MM.1S (cell line): ENCODE data around the gene PCED1B.

Experiments used
- DNase-seq: peaks from one replicate; pipeline ENCODE4 v3.0.0-alpha.2; 2015
- H2AFZ ChIP-seq: fragments of 300-600 bp; sonication (generic); 2 replicates; pipeline ENCODE4 v1.6.0; 2016; ENCODE audit warnings: antibody characterized with exemption, low read length
- H3F3A ChIP-seq: fragments of 300-600 bp; sonication (generic); 2 replicates; pipeline ENCODE4 v1.6.1; 2016; ENCODE audit warnings: mild to moderate bottlenecking, antibody characterized with exemption, low read length, moderate library complexity, mixed read lengths; ENCODE audit not compliant: insufficient read depth
- H3K27ac ChIP-seq: fragments of 300-600 bp; sonication (generic); 2 replicates; pipeline ENCODE4 v1.5.1; 2016; ENCODE audit warnings: mild to moderate bottlenecking, low read length
- H3K27me3 ChIP-seq: fragments of 300-600 bp; sonication (generic); replicated peaks from 2 replicates; pipeline ENCODE4 v1.6.0; 2016; ENCODE audit warnings: low read length; ENCODE audit not compliant: insufficient read depth
- H3K36me3 ChIP-seq: fragments of 300-600 bp; sonication (generic); replicated peaks from 2 replicates; pipeline ENCODE4 v1.6.1; 2016; ENCODE audit warnings: mild to moderate bottlenecking, low read length, mixed read lengths; ENCODE audit not compliant: insufficient read depth
- H3K4me1 ChIP-seq: fragments of 300-600 bp; sonication (generic); 2 replicates; pipeline ENCODE4 v1.6.1; 2016; ENCODE audit warnings: low read length, mixed read lengths
- H3K4me2 ChIP-seq: fragments of 300-600 bp; sonication (generic); 2 replicates; pipeline ENCODE4 v1.6.0; 2016; ENCODE audit warnings: low read depth, low read length
- H3K4me3 ChIP-seq: fragments of 300-600 bp; sonication (generic); 2 replicates; pipeline ENCODE4 v1.5.1; 2016; ENCODE audit warnings: low read length, mixed read lengths
- H3K79me2 ChIP-seq: fragments of 300-600 bp; sonication (generic); 2 replicates; pipeline ENCODE4 v1.6.1; 2016; ENCODE audit warnings: mixed run types, low read length, mixed read lengths
- H3K9ac ChIP-seq: fragments of 300-600 bp; sonication (generic); 2 replicates; pipeline ENCODE4 v1.6.1; 2016; ENCODE audit warnings: low read length, mixed read lengths
- H3K9me2 ChIP-seq: fragments of 300-600 bp; sonication (generic); replicated peaks from 2 replicates; pipeline ENCODE4 v1.6.1; 2016; ENCODE audit warnings: mild to moderate bottlenecking, low read length, mixed read lengths; ENCODE audit not compliant: insufficient read depth
- H3K9me3 ChIP-seq: fragments of 300-600 bp; sonication (generic); replicated peaks from 2 replicates; pipeline ENCODE4 v1.6.1; 2016; ENCODE audit warnings: mild to moderate bottlenecking, low read length, mixed read lengths; ENCODE audit not compliant: insufficient read depth
- H4K20me1 ChIP-seq: fragments of 300-600 bp; sonication (generic); 2 replicates; pipeline ENCODE4 v1.6.1; 2016; ENCODE audit warnings: mild to moderate bottlenecking, low read length, moderate library complexity, mixed read lengths; ENCODE audit not compliant: insufficient read depth
- EZH2 ChIP-seq: fragments of 300-600 bp; sonication (generic); optimal IDR thresholded peaks from 2 replicates; pipeline ENCODE3; 2017; ENCODE audit warnings: low read depth, mild to moderate bottlenecking, antibody characterized with exemption, low read length, mixed read lengths
- EZH2phosphoT487 ChIP-seq: fragments of 300-600 bp; sonication (generic); IDR thresholded peaks from 2 replicates; pipeline ENCODE4 v1.6.1; 2018; ENCODE audit warnings: antibody characterized with exemption, low read length
- TF ChIP-seq, protein P1 (sequence below): fragments of 300-600 bp; sonication (generic); IDR thresholded peaks from 2 replicates; pipeline ENCODE4 v1.5.1; 2016; ENCODE audit warnings: antibody characterized with exemption, low read length, mixed read lengths

Gene PCED1B

DNA sequence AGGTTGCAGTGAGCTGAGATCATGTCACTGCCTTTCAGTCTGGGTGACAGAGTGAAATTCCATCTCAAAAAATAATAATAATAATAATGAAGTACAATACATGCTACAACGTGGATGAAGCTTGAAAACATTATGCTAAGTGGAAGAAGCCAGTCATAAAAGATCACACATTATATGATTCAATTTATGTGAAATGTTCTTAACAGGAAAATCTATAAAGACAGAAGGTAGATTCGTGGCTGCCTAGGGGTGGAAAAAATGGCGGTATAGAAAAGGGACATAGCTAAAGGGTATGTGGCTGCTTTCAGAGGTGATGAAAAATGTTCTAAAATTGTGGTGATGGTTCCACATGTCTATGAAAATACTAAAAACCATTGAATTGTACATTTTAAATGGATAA is 41.3 kb downstream of the PCED1B start:
- no peaks in the 10 kb centered on the region for H3K9me2 ChIP-seq
- no peak overlapping the region for H3K4me2 ChIP-seq
- no peak overlapping the region for H3K27ac ChIP-seq
- no peak overlapping the region for H2AFZ ChIP-seq
- DNase-seq: no peak
- H3K27me3 ChIP-seq: no peaks in the 10 kb centered on the region
- no peaks in the 10 kb centered on the region for H3K9me3 ChIP-seq
- H3K4me3 ChIP-seq: no peak overlapping the region
- no peaks in the 10 kb centered on the region for H3K4me1 ChIP-seq
- no peaks in the 10 kb centered on the region for H3K79me2 ChIP-seq
- H4K20me1 ChIP-seq: no peaks in the 10 kb centered on the region
- TF ChIP-seq EZH2: no peak
- no peak for TF ChIP-seq EZH2phosphoT487
- TF ChIP-seq, protein P1, sequence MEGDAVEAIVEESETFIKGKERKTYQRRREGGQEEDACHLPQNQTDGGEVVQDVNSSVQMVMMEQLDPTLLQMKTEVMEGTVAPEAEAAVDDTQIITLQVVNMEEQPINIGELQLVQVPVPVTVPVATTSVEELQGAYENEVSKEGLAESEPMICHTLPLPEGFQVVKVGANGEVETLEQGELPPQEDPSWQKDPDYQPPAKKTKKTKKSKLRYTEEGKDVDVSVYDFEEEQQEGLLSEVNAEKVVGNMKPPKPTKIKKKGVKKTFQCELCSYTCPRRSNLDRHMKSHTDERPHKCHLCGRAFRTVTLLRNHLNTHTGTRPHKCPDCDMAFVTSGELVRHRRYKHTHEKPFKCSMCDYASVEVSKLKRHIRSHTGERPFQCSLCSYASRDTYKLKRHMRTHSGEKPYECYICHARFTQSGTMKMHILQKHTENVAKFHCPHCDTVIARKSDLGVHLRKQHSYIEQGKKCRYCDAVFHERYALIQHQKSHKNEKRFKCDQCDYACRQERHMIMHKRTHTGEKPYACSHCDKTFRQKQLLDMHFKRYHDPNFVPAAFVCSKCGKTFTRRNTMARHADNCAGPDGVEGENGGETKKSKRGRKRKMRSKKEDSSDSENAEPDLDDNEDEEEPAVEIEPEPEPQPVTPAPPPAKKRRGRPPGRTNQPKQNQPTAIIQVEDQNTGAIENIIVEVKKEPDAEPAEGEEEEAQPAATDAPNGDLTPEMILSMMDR: no peak
- H3K36me3 ChIP-seq: no peaks in the 10 kb centered on the region
- H3F3A ChIP-seq: no peaks in the 10 kb centered on the region
- no peak overlapping the region for H3K9ac ChIP-seq

DNA sequence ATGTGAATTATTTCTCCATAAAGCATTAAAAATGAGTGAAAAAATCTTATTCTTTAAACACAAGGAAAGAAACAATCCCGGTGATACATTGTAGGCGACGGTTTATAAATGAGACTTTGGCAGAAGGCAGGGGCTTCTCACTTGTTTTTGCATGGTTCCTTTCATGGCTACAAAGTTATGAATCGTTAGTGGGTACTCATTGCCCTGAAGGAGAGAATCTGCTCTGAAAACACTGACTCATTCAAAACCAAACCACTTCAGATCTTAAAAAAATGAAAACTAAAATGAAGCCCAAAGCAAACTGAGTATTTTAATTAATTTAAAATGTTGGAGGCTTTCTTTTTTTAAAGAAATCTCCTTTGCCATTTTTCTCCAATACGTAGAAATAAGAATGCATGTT is 41.7 kb downstream of the PCED1B start:
- no peaks in the 10 kb centered on the region for H3K9me3 ChIP-seq
- no peaks in the 10 kb centered on the region for H3K9me2 ChIP-seq
- no peak for DNase-seq
- no peak overlapping the region for H3K27ac ChIP-seq
- H3K4me3 ChIP-seq: no peak overlapping the region
- H3K4me2 ChIP-seq: no peak overlapping the region
- no peak overlapping the region for H3K9ac ChIP-seq
- H3K27me3 ChIP-seq: no peaks in the 10 kb centered on the region
- no peak overlapping the region for H2AFZ ChIP-seq
- no peaks in the 10 kb centered on the region for H3K79me2 ChIP-seq
- H3F3A ChIP-seq: no peaks in the 10 kb centered on the region
- no peaks in the 10 kb centered on the region for H3K4me1 ChIP-seq
- no peaks in the 10 kb centered on the region for H3K36me3 ChIP-seq
- no peaks in the 10 kb centered on the region for H4K20me1 ChIP-seq
- TF ChIP-seq EZH2 (no peak), EZH2phosphoT487 (no peak)
- TF ChIP-seq, protein P1: no peak

DNA sequence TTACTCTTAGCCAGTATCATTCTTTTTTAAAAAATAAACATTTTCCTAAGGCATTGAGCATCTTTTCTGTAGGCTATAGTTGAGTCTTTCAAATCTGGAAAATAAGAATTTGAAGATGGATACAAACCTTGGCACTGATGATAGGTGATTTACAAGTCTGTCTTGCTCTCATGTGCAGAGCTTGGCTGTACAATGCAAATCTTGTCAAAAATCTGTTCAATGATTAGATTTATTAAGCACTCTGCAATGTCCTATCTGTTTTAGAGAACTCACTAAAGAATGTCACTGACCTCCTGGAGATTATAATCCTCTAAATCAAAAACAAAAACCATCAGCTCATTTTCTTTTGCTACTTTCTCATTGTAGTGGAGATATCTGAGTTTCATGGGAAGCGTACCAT is 43.2 kb downstream of the PCED1B start:
- H3K9me2 ChIP-seq: no peaks in the 10 kb centered on the region
- H3K27me3 ChIP-seq: no peaks in the 10 kb centered on the region
- H3K4me3 ChIP-seq: no peak overlapping the region
- H2AFZ ChIP-seq: no peak overlapping the region
- H3K9ac ChIP-seq: no peak overlapping the region
- H3K4me2 ChIP-seq: no peak overlapping the region
- no peaks in the 10 kb centered on the region for H3K79me2 ChIP-seq
- no peak overlapping the region for H3K27ac ChIP-seq
- H3K36me3 ChIP-seq: no peaks in the 10 kb centered on the region
- H3K9me3 ChIP-seq: no peaks in the 10 kb centered on the region
- no peaks in the 10 kb centered on the region for H3F3A ChIP-seq
- H4K20me1 ChIP-seq: no peaks in the 10 kb centered on the region
- H3K4me1 ChIP-seq: no peaks in the 10 kb centered on the region
- DNase-seq: no peak
- no peak for TF ChIP-seq EZH2phosphoT487
- TF ChIP-seq, protein P1: no peak
- TF ChIP-seq EZH2: no peak
